ENCODE results near the gene REEP6.

DNA sequence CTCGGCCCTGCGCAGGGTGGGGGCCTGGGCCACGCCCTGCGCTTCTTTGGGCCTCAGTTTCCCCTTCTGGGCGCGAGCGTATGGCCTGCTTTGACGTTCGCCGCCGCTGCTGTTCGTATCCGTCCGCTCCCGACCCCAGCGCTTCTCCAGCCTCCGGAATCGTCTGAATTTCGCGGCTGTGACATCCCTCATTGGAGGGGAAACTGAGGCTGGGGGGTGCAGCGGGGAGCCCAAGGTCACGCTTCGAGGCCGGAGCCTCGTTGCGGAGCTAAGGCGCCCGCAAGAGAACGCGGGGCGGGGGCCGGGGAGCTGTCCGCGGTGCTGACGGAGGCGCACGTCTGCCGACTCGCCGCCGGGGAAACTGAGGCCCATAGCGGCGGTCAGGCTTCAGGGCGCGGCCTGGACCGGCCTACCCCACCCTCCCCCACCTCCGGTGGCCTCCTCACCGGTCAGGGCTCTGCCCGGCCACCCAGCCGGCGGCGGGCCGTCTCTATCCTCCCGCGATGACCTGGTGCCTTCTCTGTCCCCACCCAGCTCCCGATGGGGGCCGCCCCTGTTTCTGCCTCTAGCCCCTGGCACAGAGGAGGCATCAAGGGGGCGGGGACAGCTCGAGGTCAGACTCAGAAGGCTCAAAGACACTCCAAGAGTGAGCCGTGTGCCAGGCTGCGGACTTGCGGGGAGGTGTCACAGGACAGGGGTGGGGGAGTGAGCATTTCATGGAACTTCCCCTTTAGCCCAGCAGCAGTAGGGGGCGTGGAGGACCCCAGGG, 44.1 kb upstream of the REEP6 start:
- TF ChIP-seq GATA2 (IDR thresholded peaks at IDR 0.05; ENCODE audit: low read depth, low read length), result no peak
- TF ChIP-seq GATA3 (IDR thresholded peaks at IDR 0.05; ENCODE audit: low read depth, low read length), result no peak

All from SH-SY5Y (cell line).